Measurements from ENCODE around the gene GLCCI1. TPM values are rescaled to one million over a fixed set of nuclear protein-coding genes. Genes with fewer than 3 reads are reported as not detected.
A peak's percentile ranks its signal among the peaks of the same experiment; 100 is the strongest.

GLCCI1 gene
- total and polyA plus RNA-seq, 10 donors, result 9.1 to 53.2 (median 42.6) TPM

DNA sequence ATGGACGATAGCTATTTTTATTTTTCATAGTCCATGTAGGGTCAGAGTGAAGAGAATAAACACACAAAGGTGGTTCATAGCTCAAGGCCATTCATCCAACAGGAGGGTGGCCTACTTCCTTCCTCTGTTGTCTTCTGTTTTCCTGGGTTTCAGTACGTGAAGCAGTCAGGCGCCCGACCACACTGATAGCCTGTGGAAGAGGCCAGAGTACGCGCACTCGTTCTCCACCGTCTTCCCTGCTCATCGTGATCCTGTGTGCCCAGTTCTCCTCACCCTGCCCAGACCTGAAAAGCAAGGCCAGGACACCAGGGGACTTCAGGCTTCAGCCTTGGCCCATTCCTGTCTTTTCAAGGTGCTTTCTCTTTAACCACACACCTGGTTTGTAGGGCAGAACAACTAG lies 134.7 kb downstream of the GLCCI1 start:
- TF ChIP-seq POLR2AphosphoS5 (IDR thresholded peaks at IDR 0.05) (no peak), POLR2A (IDR thresholded peaks at IDR 0.05) (no peak)
- TF ChIP-seq, protein P1, sequence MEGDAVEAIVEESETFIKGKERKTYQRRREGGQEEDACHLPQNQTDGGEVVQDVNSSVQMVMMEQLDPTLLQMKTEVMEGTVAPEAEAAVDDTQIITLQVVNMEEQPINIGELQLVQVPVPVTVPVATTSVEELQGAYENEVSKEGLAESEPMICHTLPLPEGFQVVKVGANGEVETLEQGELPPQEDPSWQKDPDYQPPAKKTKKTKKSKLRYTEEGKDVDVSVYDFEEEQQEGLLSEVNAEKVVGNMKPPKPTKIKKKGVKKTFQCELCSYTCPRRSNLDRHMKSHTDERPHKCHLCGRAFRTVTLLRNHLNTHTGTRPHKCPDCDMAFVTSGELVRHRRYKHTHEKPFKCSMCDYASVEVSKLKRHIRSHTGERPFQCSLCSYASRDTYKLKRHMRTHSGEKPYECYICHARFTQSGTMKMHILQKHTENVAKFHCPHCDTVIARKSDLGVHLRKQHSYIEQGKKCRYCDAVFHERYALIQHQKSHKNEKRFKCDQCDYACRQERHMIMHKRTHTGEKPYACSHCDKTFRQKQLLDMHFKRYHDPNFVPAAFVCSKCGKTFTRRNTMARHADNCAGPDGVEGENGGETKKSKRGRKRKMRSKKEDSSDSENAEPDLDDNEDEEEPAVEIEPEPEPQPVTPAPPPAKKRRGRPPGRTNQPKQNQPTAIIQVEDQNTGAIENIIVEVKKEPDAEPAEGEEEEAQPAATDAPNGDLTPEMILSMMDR (IDR thresholded peaks at IDR 0.05 in 8 of 11, conservative IDR thresholded peaks at IDR 0.05 in 3 of 11), result no peak
- Histone ChIP-seq H3K4me1 (peaks cover 0 to 15% (median 0%) of the 10 kb centered on the region in 6 donors), H3K27me3 (replicated peaks in 1 of 7) (no peaks in the 10 kb centered on the region), H3K9me3 (peaks cover 0 to 34% (median 26%) of the 10 kb centered on the region in 8 donors), H3K27ac (no peak overlapping the region), H3K4me3 (no peak overlapping the region), H3K36me3 (no peaks in the 10 kb centered on the region)
- DNase-seq, result no peak
- WGBS, 5 donors, result 77 to 87% (median 81%) methylated on average over 9 of the region's 9 CpGs
- intact Hi-C loops (cut with DNase I; ENCODE audit: low total_unique reads), result no loop called here

DNA sequence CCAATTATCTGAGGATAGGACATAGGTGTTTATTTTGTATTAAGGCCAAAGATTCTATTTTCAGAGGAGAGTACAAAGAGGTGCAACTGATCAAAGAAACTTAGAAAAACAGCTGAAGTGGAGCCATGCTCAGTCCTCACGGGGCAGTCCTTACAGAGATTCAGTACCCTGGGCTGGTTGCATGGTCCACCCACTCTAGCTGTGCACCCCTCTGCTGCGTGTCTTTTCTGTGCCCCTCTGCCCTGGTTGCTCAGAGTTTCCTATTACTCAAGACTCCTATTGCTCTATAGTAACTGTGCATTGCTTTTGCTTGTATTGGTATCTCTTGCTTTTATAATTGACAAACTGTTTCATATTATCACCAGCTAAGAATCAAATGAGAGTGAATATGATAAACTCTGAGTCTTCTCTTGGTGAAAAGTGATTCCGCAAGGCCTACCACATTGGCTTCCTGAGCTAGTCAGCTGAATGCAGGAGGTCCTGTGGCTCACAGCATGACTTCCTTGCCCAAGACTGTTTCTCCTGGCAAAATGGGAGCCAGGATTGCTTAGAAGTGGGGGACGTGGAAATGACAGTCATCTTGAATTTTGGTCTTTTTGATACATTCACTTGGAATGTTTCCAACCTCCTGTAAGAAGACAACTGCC lies 137.0 kb downstream of the GLCCI1 start:
- no peak for DNase-seq
- no peak overlapping the region for H3K4me3 ChIP-seq
- peak overlapping the region in 1 of 8 donors; percentile 1 for H3K27ac ChIP-seq
- peaks cover 0 to 15% (median 0%) of the 10 kb centered on the region in 6 donors for H3K4me1 ChIP-seq
- no peaks in the 10 kb centered on the region for H3K27me3 ChIP-seq (replicated peaks in 1 of 7)
- no peak for TF ChIP-seq POLR2AphosphoS5 (IDR thresholded peaks at IDR 0.05)
- TF ChIP-seq POLR2A (IDR thresholded peaks at IDR 0.05), result no peak
- TF ChIP-seq, protein P1 (IDR thresholded peaks at IDR 0.05 in 8 of 11, conservative IDR thresholded peaks at IDR 0.05 in 3 of 11), result no peak
- 27 to 71% (median 43%) methylated on average over 4 of the region's 4 CpGs for WGBS, 5 donors
- intact Hi-C loops (cut with DNase I; ENCODE audit: low total_unique reads), result no loop called here
- no peaks in the 10 kb centered on the region for H3K36me3 ChIP-seq
- peaks cover 0 to 20% (median 14%) of the 10 kb centered on the region in 8 donors for H3K9me3 ChIP-seq

DNA sequence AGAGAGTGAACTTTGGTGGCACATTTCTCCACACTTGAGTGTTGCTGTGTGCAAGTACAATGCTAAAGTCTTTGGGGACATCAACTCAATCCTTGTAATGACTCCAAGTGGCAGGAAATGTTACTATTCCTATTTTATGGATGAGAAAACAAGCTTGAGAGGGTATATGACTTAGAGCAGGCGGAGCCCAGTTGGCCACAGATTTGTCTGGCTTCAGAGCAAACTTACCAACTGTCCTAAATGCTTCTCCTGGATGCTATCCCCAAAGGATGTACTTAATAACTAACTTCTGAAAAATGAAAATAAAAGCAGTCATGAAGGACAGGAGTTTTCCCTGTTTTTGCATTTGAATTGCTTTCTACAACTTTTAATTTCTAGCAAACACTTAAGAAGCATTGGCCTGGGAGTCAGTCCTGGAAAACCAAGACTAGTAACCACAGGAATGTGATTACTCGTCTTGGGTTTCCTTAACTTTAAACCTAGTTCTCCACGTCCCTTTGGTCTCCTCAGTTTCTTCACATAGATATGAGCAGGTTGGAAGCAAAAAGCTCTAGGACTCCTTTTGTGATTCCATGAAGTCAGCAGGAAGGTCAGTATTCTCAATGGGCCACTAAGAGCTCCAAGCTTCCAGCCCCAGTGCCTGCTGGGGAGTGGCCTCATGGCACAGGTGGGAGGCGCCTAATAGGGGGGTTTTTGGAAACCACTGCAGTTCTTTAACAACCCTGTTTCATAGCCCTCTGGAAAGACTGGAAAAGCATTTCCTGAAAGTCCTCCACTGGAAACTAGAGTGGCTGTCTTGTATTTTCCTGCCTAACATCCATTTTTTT lies 140.8 kb downstream of the GLCCI1 start:
- no peak for DNase-seq
- H3K4me1 ChIP-seq, result peaks cover 0 to 26% (median 7%) of the 10 kb centered on the region in 6 donors
- 74 to 90% (median 82%) methylated on average over 4 of the region's 4 CpGs for WGBS, 5 donors
- no peak overlapping the region for H3K27ac ChIP-seq
- H3K9me3 ChIP-seq, result no peaks in the 10 kb centered on the region
- H3K36me3 ChIP-seq, result peaks cover 0 to 8% (median 0%) of the 10 kb centered on the region in 6 donors
- intact Hi-C loops (cut with DNase I; ENCODE audit: low total_unique reads), result no loop called here
- no peaks in the 10 kb centered on the region for H3K27me3 ChIP-seq (replicated peaks in 1 of 7)
- TF ChIP-seq POLR2AphosphoS5 (IDR thresholded peaks at IDR 0.05), result no peak
- TF ChIP-seq, protein P1 (IDR thresholded peaks at IDR 0.05 in 8 of 11, conservative IDR thresholded peaks at IDR 0.05 in 3 of 11), result no peak
- no peak for TF ChIP-seq POLR2A (IDR thresholded peaks at IDR 0.05)
- H3K4me3 ChIP-seq, result no peak overlapping the region

Data from spleen (tissue), 11 donors.